Posterior cingulate gyrus (tissue), 11 donors: ENCODE results near the gene BRD3.
"Not testable (repeated sequence)": the region's sequence is repeated elsewhere in the genome, so short reads cannot be mapped to it uniquely, and the experiment has no call there.

Source experiments
- DNase-seq, 10 donors: peaks; one replicate each; pipeline versions ENCODE4 v3.0.0 to v3.0.0-alpha.2; 2020 to 2021; ENCODE audit warnings: mixed read lengths in 3 of 10
- intact Hi-C: fragments of 100-400 bp; cut with DNase I; formaldehyde crosslinking; loops from one replicate; pipeline ENCODE4 v1.15.1; 2023

Gene BRD3

DNA sequence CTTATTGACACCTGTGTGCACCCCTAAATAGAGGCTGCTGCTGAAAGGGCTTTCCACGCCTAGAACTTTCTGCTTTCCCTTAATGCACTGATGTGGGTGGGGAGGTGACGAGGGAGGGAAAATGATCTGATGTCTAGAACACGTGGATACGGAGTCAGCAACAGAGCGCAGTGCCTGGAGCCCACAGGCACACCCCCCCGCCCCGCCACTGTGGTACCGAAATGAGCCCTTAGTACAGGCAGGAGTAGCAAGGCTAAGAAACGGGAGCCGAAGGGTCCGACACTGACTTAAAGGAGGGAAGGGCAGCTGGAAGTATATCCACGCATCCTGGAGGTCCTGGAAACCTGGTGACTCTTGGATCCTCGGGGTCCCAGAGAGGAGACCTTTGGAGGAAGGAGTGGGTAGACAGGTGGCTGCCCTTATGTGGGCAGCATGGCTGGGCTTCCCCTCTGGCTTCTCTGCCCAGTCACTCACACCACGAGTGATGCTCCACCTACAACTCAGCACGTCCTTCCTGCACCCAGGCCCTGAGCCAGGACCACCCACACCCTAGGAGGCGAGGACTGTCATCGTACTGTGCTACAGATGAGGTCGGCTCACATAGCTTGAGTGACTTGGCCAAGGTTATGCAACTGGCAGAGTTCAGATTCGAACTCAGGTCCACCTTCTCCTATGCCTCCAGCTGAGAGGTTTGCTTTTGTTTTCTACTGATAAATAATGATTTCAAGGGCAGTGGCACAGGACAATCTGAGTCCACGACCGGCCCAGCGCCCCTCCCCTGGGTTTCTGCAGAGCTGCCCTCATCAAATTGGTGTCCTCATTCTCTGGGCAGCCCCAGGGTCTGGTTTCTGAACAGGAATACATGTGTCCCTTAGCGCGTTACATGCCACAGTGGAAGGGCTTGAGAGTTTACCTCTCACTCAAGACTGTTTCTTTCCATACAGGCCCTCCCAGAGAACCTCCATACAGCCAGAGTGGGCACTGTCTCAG is 71.0 kb downstream of the BRD3 start:
- intact Hi-C loops: no loop called here
- DNase-seq: peak in 1 of 10 donors; percentile 29

DNA sequence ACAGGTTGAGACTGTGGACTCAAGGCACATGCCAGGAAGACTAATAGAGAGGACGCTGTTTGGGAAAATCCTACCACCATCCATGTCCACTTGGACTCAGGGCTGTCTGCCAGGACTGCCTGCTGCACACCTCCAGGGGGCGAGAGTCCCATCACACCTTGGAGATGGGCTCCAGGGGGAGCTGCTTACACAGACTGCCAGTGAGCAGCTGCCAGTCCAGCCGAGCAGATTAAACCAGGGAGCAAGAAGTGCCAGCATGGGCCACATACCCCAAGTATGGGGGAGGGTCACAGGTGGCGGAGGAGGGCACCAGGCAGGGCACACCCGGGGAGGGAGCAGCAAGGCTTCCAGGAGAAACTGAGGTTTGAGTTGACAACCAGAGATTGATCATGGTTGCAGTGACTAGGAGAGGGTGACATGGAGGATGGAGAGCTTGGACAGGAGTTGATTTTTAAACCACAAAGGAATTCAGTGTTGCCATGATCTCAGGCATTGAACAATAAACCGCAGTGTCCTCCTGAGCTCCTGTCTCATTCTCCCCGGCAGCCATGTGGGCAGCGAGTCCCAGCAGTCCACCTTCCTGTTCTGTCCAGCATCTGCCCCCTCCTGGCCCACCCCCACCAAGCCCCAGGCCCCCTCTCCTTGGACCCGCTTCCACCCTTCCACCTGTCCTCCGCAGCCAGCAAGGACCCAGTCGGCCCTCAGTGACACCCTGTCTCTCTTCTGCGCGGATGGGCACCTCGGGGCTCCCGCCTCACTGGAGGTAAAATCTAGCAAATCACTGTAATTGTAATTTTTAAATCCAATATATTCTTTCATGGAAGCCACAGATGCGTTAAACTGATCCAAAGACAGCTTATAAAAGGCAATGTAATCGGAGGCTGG is 72.6 kb downstream of the BRD3 start:
- DNase-seq: peak in 1 of 10 donors; percentile 48
- intact Hi-C loops: loop anchor here (2.0 kb wide), 1 partner anchor 212 kb away; no protein-coding TSS in a partner anchor

DNA sequence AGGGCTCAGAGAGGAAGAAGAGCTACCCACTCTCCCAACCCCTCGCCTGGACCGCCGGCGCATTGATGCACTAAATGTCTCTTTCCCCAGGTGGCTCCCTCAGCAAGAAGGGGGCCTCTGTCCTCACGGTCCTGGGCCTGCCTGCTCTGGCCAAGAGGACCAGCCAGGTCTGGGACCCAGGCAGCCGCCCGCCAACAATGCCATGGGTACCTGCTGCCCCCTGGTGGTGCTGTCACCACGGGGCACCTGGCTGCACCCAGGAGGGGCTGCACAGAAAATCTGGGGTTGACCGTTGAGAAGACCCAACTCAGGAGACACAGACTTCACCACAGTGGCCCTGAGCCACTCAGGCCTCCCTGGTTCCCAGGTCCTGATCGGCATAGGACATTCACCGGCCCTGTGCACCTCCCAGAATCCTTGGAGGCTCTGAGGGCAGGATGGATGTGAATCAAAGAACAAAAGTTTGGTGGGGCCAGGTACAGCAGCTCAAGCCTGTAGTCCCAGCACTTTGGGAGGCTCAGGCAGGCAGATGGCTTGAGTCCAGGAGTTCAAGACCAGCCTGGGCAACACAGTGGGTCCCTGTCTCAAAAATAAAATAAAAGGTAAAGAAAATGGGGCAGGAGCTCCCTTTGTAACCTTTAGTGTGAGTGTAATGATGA is 73.3 kb downstream of the BRD3 start:
- DNase-seq: peak; percentile 59 to 97 (median 84)
- intact Hi-C loops: loop anchor here (1.0 to 2.0 kb wide), 2 partner anchors 201 to 212 kb away; no protein-coding TSS in a partner anchor

DNA sequence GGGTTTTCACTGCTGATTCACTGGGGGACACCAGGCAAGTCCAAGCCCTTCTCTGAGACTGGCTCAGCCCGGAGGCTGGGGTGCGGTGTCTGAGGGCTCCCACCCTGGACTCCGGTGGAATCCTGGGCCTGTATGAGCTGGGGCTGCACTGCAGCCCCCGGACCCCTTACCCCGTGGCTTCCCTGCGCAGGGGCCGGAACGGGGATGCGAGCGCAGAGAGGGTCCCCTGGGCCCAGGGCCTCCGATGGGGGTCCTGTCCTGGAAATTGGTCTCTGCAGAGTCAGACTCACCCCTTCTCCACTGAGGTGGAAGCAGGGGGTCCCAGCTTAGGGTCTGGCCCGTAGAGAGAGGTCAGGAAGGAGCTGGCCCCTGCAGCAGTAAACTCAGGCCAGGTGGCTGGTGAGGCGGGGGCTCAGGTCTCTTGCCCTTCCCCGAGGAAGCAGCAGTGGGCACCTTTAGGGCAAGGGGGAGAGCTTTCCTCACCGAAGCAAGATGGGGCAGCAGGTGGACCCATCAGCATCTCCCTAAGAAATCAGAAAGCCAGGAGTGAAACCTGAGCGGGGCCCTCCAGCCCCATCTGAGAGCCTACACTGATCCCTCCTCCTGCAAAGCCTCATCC is 74.1 kb downstream of the BRD3 start:
- intact Hi-C loops: loop anchor here (1.0 to 2.0 kb wide), 3 partner anchors 79 to 211 kb away; no protein-coding TSS in a partner anchor
- peak in 2 of 10 donors; percentile 39 to 61 for DNase-seq

DNA sequence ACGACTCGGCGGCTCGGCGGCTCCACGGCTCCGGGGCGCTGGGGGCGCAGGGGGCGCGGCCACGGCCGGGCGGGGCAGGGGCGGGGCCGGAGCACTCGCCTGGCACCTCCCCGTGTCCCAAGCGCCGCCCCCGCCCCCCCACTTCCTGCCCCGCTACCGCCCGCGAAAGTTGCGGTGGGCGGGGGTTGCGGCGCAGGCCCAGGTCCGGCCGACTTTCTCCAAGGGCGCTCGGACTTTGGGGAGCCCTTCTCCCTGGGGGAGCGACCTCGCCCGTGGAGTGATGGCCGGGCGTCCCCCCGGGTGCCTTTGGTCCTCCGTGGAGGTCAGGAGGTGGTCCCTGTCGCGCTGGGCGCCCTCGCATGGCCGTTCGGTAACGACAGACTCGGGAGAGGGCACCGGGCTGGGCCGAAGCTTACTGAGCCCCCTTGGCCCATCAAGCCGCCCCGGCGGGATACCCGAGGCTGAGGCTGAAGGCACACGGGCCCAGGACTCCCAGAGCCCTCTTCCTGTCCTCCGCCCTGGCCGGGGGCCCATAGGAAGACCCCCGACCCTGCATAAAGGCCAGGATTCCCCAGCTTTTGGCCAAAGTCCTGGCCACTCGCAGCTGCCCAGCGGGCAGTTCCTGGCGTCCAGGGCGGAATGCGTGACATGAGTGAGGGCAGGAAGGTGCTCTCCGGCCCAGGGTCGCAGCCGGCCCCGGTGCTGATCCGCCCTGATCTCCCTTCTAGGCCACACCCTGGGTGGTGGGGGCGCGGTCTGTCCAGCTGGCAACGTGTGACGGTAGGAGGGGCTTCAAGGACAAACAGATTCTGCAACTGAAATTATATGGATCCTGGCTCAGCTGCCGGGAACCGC is 74.8 kb downstream of the BRD3 start:
- intact Hi-C loops: loop anchor here (2.0 kb wide), 1 partner anchor 78 kb away; no protein-coding TSS in a partner anchor
- DNase-seq: peak in 7 of 10 donors; percentile 39 to 90 (median 52)

DNA sequence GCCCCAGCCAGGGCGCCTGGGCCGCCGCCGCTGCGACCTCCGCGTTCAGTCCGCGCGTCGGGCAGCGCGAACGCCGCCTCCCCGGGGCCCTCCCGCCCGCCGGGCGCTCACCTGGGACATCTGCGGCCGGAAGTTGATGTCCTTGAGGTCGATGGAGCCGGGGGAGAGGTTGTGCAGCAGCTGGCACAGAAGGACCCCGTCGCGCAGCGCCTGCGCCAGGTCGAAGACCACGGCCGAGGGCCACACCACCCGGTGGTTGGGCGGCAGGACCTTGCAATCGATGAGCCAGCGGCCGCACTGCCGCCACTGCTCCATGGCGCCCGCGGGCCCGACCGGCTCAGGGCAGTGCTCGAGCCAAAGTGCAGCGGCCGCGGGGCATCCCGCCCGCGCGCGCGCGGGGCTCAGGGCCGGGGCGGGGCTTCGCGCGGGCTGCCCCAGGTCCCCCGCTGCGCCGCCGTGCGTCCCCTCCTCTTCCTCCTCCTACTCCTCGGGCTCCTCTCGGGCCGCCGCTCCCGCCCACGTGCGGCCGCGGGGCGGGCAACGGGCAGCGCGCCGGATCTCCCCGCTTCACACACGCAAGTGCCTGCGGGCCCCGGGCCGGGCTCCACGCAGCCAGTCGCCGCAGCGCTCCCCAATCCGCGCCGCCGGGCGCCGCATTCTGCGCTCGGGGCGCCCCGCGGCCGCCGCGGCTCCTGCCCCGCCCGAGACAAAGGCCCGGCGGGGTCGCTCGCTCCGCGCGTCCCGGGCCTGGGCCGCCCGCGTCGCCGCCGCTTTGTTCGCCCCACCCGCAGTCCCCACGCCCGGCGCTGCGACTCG is 75.7 kb downstream of the BRD3 start, which contains the start of gene VAV2:
Gene VAV2, minus strand, starts transcription at position 361 of the 816 bp plus-strand sequence. Its CDS starts 46 bp downstream, at position 315.
- DNase-seq: peak in 5 of 10 donors; percentile 33 to 92 (median 79)
- intact Hi-C loops: loop anchor here (2.0 kb wide), 1 partner anchor 77 kb away; no protein-coding TSS in a partner anchor

DNA sequence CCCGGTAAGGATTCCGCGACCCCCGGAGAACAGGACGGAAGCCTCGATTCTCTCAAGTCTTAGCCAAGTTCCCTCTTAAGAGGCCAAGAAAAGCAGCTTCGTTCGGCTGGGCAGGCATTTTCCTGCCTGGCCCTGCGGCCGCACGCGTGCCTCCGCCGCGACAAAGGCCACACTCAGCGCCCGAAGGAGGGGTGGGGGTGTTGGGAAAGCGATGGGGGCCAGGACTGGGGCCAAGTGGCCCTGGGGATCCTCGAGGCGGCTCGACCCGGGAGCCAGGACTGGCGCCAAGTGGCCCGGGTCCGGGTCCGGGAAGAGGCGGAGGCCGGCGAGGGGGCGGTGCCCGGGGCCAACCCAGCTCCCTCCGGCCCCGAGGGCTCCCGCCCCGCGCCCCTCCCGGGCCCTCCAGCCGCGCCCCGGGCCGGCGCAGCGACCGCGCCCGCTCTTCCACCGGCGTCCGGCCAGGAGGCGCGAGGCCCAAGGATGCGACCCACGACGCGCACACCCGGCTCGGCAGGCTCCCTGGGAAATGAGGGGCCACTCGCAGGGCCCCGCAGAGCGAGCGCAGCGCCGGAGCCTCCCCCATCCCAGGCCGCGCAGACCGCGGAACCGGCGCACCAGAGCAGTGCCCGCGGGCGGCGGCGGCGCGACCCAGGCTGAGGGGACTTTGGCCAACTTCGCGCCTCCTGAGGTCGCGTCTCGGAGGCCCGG is 76.5 kb downstream of the BRD3 start:
- intact Hi-C loops: no loop called here
- peak in 3 of 10 donors; percentile 67 to 79 (median 71) for DNase-seq

DNA sequence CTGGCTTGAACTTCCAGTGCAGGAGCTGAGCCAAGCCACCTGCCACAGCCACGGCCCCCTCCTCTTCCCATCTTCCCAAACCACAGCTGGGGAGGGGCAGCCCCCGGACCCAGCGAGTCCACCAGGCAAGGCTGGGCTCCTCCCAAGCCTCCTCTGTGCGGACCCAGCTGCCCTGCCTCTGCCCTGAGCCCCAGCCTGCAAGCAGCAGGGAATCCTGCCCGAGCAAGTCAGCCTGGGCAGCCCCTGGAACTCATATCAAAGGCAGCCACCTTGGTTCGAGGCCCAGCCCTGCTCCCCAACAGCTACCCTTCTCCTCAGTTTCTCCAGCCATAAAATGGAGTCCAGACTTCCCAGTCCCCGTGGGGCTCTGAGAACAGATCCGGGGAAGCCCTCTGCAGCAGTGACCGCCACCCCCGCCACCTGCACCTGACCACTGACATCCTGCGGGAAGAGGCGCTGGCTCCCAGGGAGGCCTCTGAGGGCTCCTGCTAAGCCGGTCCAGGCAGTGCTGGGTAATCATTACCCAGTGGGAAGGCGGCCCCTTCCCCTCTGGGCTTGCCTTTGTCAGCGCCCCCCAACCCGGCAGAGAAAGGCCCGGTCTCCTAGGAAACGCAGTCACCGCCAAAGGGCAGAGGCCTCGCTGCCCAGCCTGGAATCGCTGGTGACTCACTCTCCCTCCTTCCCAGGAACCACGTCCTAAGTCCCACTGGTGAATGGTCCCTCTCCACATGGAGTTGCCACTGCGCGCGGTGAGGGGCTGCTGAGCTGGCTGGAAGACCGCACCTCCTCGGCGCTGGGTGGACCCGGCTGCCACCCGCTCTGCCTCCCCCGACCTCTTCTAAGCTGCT is 77.2 kb downstream of the BRD3 start:
- intact Hi-C loops: no loop called here

DNA sequence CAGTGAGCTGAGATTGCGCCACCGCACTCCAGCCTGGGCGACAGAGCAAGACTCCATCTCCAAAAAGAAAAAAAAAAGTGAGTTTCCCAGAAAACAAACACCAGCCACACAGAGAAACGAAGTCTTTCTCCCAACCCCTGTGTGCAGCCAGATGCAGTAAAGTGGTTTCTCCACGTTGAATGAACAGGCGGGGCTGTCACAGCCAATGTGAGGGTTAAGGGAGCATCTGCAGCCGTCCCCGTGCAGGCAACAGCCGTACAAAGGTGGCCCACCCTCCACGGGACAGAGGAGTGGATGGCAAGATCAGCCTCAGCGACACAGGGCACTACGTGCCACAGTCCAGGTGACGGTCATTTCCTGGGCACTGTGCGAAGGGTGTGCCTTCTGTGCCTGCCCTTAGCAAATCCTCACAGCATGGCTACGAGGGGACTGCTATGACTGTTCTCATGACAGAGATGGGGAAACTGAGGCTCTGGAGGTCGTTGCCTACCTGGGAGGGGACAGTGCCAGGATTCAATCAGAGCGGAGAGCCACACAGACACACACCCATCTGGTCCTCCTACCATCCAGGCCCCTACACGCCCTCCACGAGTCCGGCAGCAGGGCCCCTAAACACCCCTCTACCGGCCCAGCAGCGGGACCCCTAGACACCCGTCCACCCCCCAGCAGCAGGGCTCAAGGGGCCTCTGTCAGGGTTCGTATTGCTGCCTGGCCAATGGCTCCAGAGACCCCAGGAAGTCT is 78.0 kb downstream of the BRD3 start:
- intact Hi-C loops: no loop called here
- DNase-seq: peak in 4 of 10 donors; percentile 12 to 57 (median 48)

More for the DNA sequence above, 77.2 kb downstream of the BRD3 start:
- peak in 3 of 10 donors; percentile 74 to 85 (median 83) for DNase-seq

DNA sequence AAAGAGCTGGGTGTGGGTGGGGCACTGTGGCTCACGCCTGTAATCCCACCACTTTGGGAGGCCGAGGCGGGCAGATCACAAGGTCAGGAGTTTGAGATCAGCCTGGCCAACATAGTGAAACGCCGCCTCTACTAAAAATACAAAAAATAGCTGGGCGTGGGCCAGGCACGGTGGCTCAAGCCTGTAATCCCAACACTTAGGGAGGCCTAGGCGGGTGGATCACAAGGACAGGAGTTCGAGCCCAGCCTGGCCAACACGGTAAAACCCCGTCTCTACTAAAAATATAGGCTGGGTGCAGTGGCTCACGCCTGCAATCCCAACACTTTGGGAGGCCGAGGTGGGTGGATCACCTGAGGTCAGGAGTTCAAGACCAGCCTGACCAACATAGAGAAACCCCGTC is 79.1 kb downstream of the BRD3 start:
- peak in 2 of 10 donors; percentile 27 to 69 for DNase-seq

DNA sequence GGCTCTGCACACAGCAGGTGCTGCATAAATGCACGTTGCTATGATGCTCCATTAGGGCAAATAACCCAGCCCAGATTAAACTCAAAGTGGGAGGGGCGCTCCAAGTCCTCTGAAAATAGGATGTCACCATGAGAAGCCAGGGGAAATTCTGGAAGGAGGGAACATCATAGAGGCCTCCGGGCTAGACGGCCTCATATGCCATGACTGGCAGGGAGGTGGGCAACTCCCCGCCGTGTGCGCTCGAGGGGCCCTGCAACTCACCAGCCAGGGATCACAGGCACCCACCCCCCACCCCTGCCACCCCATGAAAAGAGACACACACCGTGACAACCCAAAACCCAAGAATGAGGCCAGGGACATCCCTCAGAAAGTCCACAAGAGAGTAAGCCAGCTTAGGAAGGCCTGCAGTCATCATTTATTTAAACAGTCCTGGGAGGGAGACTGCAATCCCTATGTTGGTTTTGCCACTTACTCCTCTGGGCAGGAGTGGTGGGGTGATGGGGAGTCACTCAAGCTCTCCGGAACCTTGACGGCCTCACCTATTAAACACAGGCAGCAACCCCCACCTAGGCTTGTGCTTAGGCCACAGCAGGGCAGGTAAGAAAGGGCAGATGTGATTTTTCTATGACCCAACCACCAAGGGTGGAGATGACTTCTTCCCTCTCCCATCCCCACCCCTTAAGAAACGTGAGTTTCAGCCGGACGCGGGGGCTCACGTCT is 79.7 kb downstream of the BRD3 start:
- peak in 2 of 10 donors; percentile 46 to 69 for DNase-seq

More for the DNA sequence above, 79.1 kb downstream of the BRD3 start:
- intact Hi-C loops: not testable (repeated sequence)

DNA sequence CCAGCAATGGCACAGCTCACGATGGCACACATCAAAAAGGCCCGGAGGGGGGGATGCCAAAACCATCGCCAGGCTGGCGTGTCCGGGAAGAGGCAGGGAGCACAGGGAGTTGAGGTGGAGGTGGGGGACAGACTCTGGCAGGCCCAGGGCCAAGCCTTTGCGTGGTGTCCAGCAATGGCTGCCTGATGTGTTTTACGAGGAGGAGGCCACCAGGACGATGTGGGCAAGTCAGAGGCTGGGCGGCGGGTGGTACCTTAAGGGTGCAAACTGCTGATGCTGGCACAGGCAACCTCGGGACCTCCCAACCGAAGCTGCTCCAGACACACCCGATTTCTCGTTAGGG is 80.4 kb downstream of the BRD3 start:
- intact Hi-C loops: no loop called here

More for the DNA sequence above, 79.7 kb downstream of the BRD3 start:
- intact Hi-C loops: no loop called here

DNA sequence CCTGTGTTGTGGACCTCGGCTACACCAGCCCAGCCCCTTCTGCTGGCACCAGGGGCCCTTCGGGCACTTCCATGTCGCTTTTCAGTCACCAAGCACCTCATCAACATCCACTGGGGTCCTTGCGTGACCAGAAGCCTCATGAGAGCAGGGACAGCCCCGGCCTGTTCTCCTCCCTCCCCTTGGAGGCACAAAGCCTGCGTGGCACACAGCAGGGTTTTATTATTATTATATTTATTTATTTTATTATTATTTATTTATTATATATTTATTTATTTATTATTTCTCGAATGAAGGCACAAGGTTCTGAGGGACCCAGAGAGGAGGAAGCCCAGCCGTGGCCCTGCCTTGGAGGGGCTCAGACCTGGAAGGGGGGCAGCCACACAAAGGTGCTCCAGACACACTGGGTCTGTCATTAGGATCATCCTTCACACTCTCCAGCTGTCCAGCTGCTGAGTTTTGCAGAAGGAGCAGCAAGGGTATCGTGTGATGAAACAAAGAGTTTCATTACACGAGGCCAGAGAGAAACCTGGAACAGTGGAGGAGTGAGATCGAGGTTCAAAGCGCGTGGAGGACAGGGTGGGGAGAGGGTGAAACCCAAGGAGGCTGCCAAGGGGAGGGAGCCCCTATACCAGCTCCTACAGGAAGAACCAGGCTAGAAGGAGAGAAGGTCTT is 80.9 kb downstream of the BRD3 start:
- intact Hi-C loops: no loop called here
- DNase-seq: peak in 3 of 10 donors; percentile 44 to 73 (median 66)

More for the DNA sequence above, 80.4 kb downstream of the BRD3 start:
- DNase-seq: peak in 2 of 10 donors; percentile 75 to 83

DNA sequence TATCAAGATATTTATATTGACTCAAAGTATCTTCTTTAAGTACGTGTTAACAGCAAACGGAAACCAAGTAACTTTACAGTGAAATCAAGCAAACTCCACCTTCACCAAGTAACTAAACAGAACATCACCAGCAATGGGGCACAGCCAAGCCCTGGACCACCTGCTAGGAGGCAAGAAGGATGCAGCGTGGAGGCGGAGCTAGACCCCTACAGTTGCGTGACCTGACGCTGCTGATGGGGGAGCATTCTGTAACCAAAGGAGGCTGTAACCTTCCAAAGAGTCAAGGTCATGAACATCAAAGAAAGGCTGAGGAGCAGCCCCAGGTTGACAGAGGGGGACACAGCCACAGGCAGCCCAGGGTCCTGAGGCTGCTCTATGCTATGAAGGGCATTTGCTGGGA is 81.8 kb downstream of the BRD3 start:
- peak in 2 of 10 donors; percentile 32 to 57 for DNase-seq
- intact Hi-C loops: no loop called here
